BJ (cell line): Measurements from ENCODE around the gene GALR2. TPM values are rescaled to one million over a fixed set of nuclear protein-coding genes. Genes with fewer than 3 reads are reported as not detected.

Experiments used
- CTCF ChIA-PET: fragments of 350-600 bp; formaldehyde crosslinking; extraction: SDS; loops from one replicate; lab custom pipeline; 2021; ENCODE audit warnings: antibody characterized with exemption, inconsistent platforms; lab: Yijun Ruan, JAX
- POLR2A ChIA-PET: fragments of 300-600 bp; sonication (Branson Sonifier 250); formaldehyde crosslinking; extraction: SDS; loops from one replicate; lab custom pipeline; 2021; ENCODE audit warnings: antibody characterized with exemption; lab: Charles Lee
- DNase-seq: peaks from one replicate; pipeline ENCODE4 v3.0.0-alpha.2; 2011; ENCODE audit warnings: low read depth
- H3K27me3 ChIP-seq: 2 replicates; pipeline ENCODE4 v1.6.0; 2011; ENCODE audit warnings: low read length; ENCODE audit not compliant: control insufficient read depth, insufficient read depth
- H3K36me3 ChIP-seq: 2 replicates; pipeline ENCODE4 v1.5.1; 2011; ENCODE audit warnings: low read length; ENCODE audit not compliant: control insufficient read depth, insufficient read depth
- H3K4me3 ChIP-seq: 2 replicates; pipeline ENCODE4 v1.5.1; 2011; ENCODE audit warnings: low read depth, mild to moderate bottlenecking, control low read depth, low read length
- CTCF ChIP-seq: IDR thresholded peaks from 2 replicates; pipeline ENCODE4 v1.5.1; 2011; ENCODE audit warnings: low read depth, mild to moderate bottlenecking, control low read depth, inconsistent platforms, low read length, moderate library complexity; ENCODE audit not compliant: insufficient read depth
- polyA plus RNA-seq: library from polyadenylated mRNA; depleted of rRNA; stranded (reverse); fragments of >200 nt; gene quantifications from 2 replicates; pipeline ENCODE4 v1.2.3, GENCODE V29; 2011

The GALR2 gene
- polyA plus RNA-seq, 1 experiment, result not detected

GRCh38 chr17:76046064-76046463 lies 28.5 kb upstream of the GALR2 start:
- TF ChIP-seq CTCF, result no peak
- CTCF ChIA-PET, result interaction anchor here (0.8 kb wide), 1 partner anchor 76 kb away, joined by 3 read pairs; no protein-coding TSS in a partner anchor
- peaks cover 41% of the 10 kb centered on the region for H3K36me3 ChIP-seq

GRCh38 chr17:76048025-76048605 lies 26.5 kb upstream of the GALR2 start:
- no peak for TF ChIP-seq CTCF
- ChIA-PET POLR2A (no interaction called here), CTCF (interaction anchor here (1.3 to 2.1 kb wide), 3 partner anchors 23 to 34 kb away, joined by 3 to 9 read pairs (median 4); no protein-coding TSS in a partner anchor)
- Histone ChIP-seq H3K4me3 (no peak overlapping the region), H3K36me3 (peaks cover 37% of the 10 kb centered on the region), H3K27me3 (no peaks in the 10 kb centered on the region)
- DNase-seq, result no peak

More at GRCh38 chr17:76046064-76046463, 28.5 kb upstream of the GALR2 start:
- no peak overlapping the region for H3K4me3 ChIP-seq
- DNase-seq, result no peak
- no peaks in the 10 kb centered on the region for H3K27me3 ChIP-seq
- POLR2A ChIA-PET, result no interaction called here

DNA sequence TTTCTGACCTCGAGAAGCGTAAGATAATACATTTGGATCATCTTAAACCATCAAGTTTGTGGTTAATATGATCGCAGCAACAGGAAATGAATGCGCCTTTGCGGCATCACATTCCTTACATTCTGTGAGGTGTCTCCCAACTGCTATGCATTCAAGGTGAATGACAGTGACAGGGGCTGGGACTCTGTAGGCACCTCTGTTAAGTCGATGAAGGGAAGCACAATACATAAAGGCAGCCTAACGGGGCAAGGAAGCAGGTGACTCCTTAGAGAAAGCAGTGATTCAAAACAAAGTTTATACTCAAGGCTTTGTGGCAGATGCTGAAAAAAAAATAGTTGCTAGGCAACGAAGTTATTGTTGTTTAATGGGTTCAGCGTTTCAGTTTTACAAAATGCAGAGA lies 25.9 kb upstream of the GALR2 start:
- Histone ChIP-seq H3K4me3 (no peak overlapping the region), H3K27me3 (no peaks in the 10 kb centered on the region), H3K36me3 (peaks cover 33% of the 10 kb centered on the region)
- ChIA-PET POLR2A (no interaction called here), CTCF (interaction anchor here (0.7 to 2.5 kb wide), 3 partner anchors 24 to 34 kb away, joined by 3 to 7 read pairs (median 4); partner anchors contain the start of gene SRP68)
- no peak for TF ChIP-seq CTCF
- no peak for DNase-seq

DNA sequence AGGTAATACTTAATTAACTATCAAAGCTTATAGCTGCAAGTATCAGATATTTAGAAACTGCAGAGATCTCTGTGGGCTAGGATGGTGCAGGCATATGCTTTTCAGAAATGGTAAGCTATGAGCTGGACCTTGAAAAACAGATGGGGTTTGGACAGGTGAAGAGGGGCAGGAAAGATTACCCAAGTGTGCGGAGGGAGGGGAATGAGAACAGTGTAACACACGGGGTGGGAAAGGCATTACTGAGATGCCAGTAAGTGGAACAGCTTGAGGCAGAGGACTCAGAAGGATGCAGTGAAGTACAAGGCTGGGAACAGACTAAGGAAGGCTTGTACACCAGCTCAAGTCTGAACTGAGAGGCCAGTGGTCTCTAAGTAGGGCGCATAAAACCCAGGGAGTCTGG lies 25.3 kb upstream of the GALR2 start:
- H3K36me3 ChIP-seq, result peaks cover 34% of the 10 kb centered on the region
- TF ChIP-seq CTCF, result no peak
- H3K27me3 ChIP-seq, result no peaks in the 10 kb centered on the region
- no peak for DNase-seq
- ChIA-PET CTCF (interaction anchor here (0.7 to 2.5 kb wide), 3 partner anchors 23 to 35 kb away, joined by 3 to 7 read pairs (median 4); partner anchors contain the start of gene SRP68), POLR2A (no interaction called here)
- H3K4me3 ChIP-seq, result no peak overlapping the region

- H3K4me3 ChIP-seq, result no peak overlapping the region
- no peak for DNase-seq
- H3K27me3 ChIP-seq, result no peaks in the 10 kb centered on the region
- CTCF ChIA-PET, result interaction anchor here (1.1 to 2.5 kb wide), 3 partner anchors 16 to 36 kb away, joined by 3 to 7 read pairs (median 4); no protein-coding TSS in a partner anchor
- TF ChIP-seq CTCF, result no peak
- H3K36me3 ChIP-seq, result peaks cover 30% of the 10 kb centered on the region
- POLR2A ChIA-PET, result no interaction called here
Measured at GRCh38 chr17:76049836-76050537, 24.6 kb upstream of the GALR2 start.
